ENCODE measurements around the gene NEDD9.

Gene NEDD9

GRCh38 chr6:11210386-11211138 lies 21.9 kb downstream of the NEDD9 start:
- DNase-seq (ENCODE audit: low read depth, low spot score): no peak
- ChIA-PET POLR2A (no interaction called here), CTCF (interaction anchor here (1.0 to 3.3 kb wide), 4 partner anchors 35 to 286 kb away, joined by 3 to 11 read pairs (median 6); no protein-coding TSS in a partner anchor)
- no peak for TF ChIP-seq CTCF (IDR thresholded peaks at IDR 0.05; ENCODE audit: insufficient read depth, low read length, missing control alignments)
- no peak overlapping the region for H3K4me3 ChIP-seq (ENCODE audit: low read depth, low read length)

GRCh38 chr6:11209906-11210305 lies 22.6 kb downstream of the NEDD9 start:
- ChIA-PET CTCF (interaction anchor here (1.0 to 2.3 kb wide), 3 partner anchors 34 to 287 kb away, joined by 3 to 7 read pairs (median 5); no protein-coding TSS in a partner anchor), POLR2A (no interaction called here)
- TF ChIP-seq CTCF (IDR thresholded peaks at IDR 0.05; ENCODE audit: insufficient read depth, low read length, missing control alignments): no peak
- no peak overlapping the region for H3K4me3 ChIP-seq (ENCODE audit: low read depth, low read length)
- DNase-seq (ENCODE audit: low read depth, low spot score): no peak

GRCh38 chr6:11209369-11209768 lies 23.1 kb downstream of the NEDD9 start:
- DNase-seq (ENCODE audit: low read depth, low spot score): no peak
- POLR2A ChIA-PET: no interaction called here
- CTCF ChIA-PET: interaction anchor here (1.0 to 2.3 kb wide), 3 partner anchors 34 to 287 kb away, joined by 3 to 7 read pairs (median 5); no protein-coding TSS in a partner anchor
- no peak overlapping the region for H3K4me3 ChIP-seq (ENCODE audit: low read depth, low read length)
- no peak for TF ChIP-seq CTCF (IDR thresholded peaks at IDR 0.05; ENCODE audit: insufficient read depth, low read length, missing control alignments)

GRCh38 chr6:11208854-11209253 lies 23.6 kb downstream of the NEDD9 start:
- no peak for TF ChIP-seq CTCF (IDR thresholded peaks at IDR 0.05; ENCODE audit: insufficient read depth, low read length, missing control alignments)
- ChIA-PET CTCF (interaction anchor here (2.3 kb wide), 1 partner anchor 287 kb away, joined by 7 read pairs; no protein-coding TSS in a partner anchor), POLR2A (no interaction called here)
- no peak overlapping the region for H3K4me3 ChIP-seq (ENCODE audit: low read depth, low read length)
- no peak for DNase-seq (ENCODE audit: low read depth, low spot score)

- no peak for TF ChIP-seq CTCF (IDR thresholded peaks at IDR 0.05; ENCODE audit: insufficient read depth, low read length, missing control alignments)
- POLR2A ChIA-PET: no interaction called here
- DNase-seq (ENCODE audit: low read depth, low spot score): no peak
- H3K4me3 ChIP-seq (ENCODE audit: low read depth, low read length): no peak overlapping the region
- CTCF ChIA-PET: interaction anchor here (2.3 kb wide), 1 partner anchor 287 kb away, joined by 7 read pairs; no protein-coding TSS in a partner anchor
Observed at GRCh38 chr6:11208267-11208666, 24.2 kb downstream of the NEDD9 start.

- peak; percentile 100 for DNase-seq (ENCODE audit: low read depth, low spot score)
- ChIA-PET POLR2A (interaction anchor here (0.9 to 1.1 kb wide), 3 partner anchors 11 to 39 kb away, joined by 3 to 5 read pairs (median 3); partner anchors contain the start of gene NEDD9), CTCF (interaction anchor here (0.7 to 1.7 kb wide), 4 partner anchors 8 to 289 kb away, joined by 3 to 7 read pairs (median 4); no protein-coding TSS in a partner anchor)
- H3K4me3 ChIP-seq (ENCODE audit: low read depth, low read length): no peak overlapping the region
- no peak for TF ChIP-seq CTCF (IDR thresholded peaks at IDR 0.05; ENCODE audit: insufficient read depth, low read length, missing control alignments)
Observed at GRCh38 chr6:11207199-11207968, 25.1 kb downstream of the NEDD9 start.

Data from AG04449 (cell line).